K562 (cell line): ENCODE data around the gene SAMM50. TPM values are rescaled to one million over a fixed set of nuclear protein-coding genes. Genes with fewer than 3 reads are reported as not detected.
A peak's percentile ranks its signal among the peaks of the same experiment; 100 is the strongest.

ENCODE experiments used
- FOXK1 ChIP-seq: sonication (generic); formaldehyde crosslinking; IDR thresholded peaks from 2 replicates; pipeline ENCODE4 v1.8.0; 2022; ENCODE audit warnings: missing genetic modification reagents, mild to moderate bottlenecking, borderline replicate concordance
- KDM1A ChIP-seq, 2 experiments: fragments of 450-650 bp; IDR thresholded peaks; 2 replicates each; pipeline ENCODE4 v1.6.1; 2016; ENCODE audit warnings: mild to moderate bottlenecking in 2 of 2
- KLF10 ChIP-seq: fragments of 250-450 bp; sonication (Bioruptor Pico); IDR thresholded peaks from 2 replicates; pipeline ENCODE4 v1.6.1; 2021; ENCODE audit warnings: matching md5 sums
- MTA3 ChIP-seq: fragments of 450-650 bp; formaldehyde crosslinking; IDR thresholded peaks from 2 replicates; pipeline ENCODE4 v1.6.1; 2017; ENCODE audit warnings: mild to moderate bottlenecking, borderline replicate concordance
- MTF1 ChIP-seq: fragments of 250-450 bp; sonication (Bioruptor Pico); IDR thresholded peaks from 2 replicates; pipeline ENCODE4 v1.9.0; 2021; ENCODE audit warnings: moderate library complexity, mild to moderate bottlenecking, inconsistent platforms, borderline replicate concordance
- MXI1 ChIP-seq: IDR thresholded peaks from 2 replicates; pipeline ENCODE4 v1.6.1; 2011; ENCODE audit warnings: low read depth, mild to moderate bottlenecking, improper control_type of control experiment, low read length
- OTX1 ChIP-seq: fragments of 450-650 bp; formaldehyde crosslinking; IDR thresholded peaks from 2 replicates; pipeline ENCODE4 v1.4.0; 2022; ENCODE audit warnings: mild to moderate bottlenecking
- PHF20 ChIP-seq: fragments of 450-650 bp; IDR thresholded peaks from 2 replicates; pipeline ENCODE4 v1.6.1; 2018; ENCODE audit not compliant: partially characterized antibody
- PHTF2 ChIP-seq: fragments of 250-450 bp; sonication (Bioruptor Pico); IDR thresholded peaks from 2 replicates; pipeline ENCODE4 v1.5.0; 2021; ENCODE audit warnings: mild to moderate bottlenecking
- RB1 ChIP-seq: fragments of 450-650 bp; IDR thresholded peaks from 2 replicates; pipeline ENCODE4 v1.6.1; 2017; ENCODE audit warnings: low read depth, mild to moderate bottlenecking
- SIX5 ChIP-seq, 2 experiments: IDR thresholded peaks; 2 replicates each; pipeline ENCODE4 v1.6.1; 2011; ENCODE audit warnings: low read length in 2 of 2, borderline replicate concordance in 1 of 2, low read depth in 1 of 2, mild to moderate bottlenecking in 1 of 2, moderate library complexity in 1 of 2; ENCODE audit not compliant: insufficient read depth in 1 of 2
- ZNF436 ChIP-seq: fragments of 250-450, 450-650 bp; sonication (Bioruptor Pico); formaldehyde crosslinking; IDR thresholded peaks from 2 replicates; pipeline ENCODE4 v1.7.0; 2020; ENCODE audit warnings: mild to moderate bottlenecking
- ZNF79 ChIP-seq: fragments of 250-450 bp; sonication (Bioruptor Pico); IDR thresholded peaks from 2 replicates; pipeline ENCODE4 v1.4.0; 2020; ENCODE audit warnings: low read depth, mild to moderate bottlenecking, moderate library complexity
- polyA plus RNA-seq, 8 experiments: library from polyadenylated mRNA; depleted of rRNA in 4 of 8; stranded (reverse) in 5 of 8; unstranded in 3 of 8; fragments of >200 nt; fragmentation: Nextera tagmentation in 2 of 8; fragmentation: Illumina TruSeq in 1 of 8; extraction: Ambion mirVana in 2 of 8; extraction: Trizol in 1 of 8; gene quantifications; 2 replicates each; pipeline versions ENCODE4 v1.2.1 to v1.2.3, GENCODE V29; 2011 to 2014; ENCODE audit warnings: inconsistent platforms in 1 of 8, missing spikeins in 1 of 8
- total RNA-seq, 7 experiments: library from RNA; depleted of rRNA in 6 of 7; stranded (reverse); fragments of >200 nt in 6 of 7; fragmentation: Illumina TruSeq in 2 of 7; extraction: Trizol in 2 of 7; gene quantifications; 2 replicates each; pipeline versions ENCODE4 v1.2.1 to v1.2.3, GENCODE V29; 2011 to 2021; ENCODE audit warnings: low replicate concordance in 1 of 7
- TF ChIP-seq, protein P1 (sequence below), 2 experiments: fragments of 450-650 bp in 1 of 2; sonication (generic) in 1 of 2; formaldehyde crosslinking in 1 of 2; IDR thresholded peaks; 2 replicates each; pipeline versions ENCODE4 v1.7.1 to v1.9.0; 2016 to 2022; ENCODE audit warnings: inconsistent platforms in 1 of 2, mild to moderate bottlenecking in 1 of 2, missing genetic modification reagents in 1 of 2
- TF ChIP-seq, protein P2 (sequence below), 2 experiments: fragments of 200-800 bp in 1 of 2; sonication (Bioruptor generic) in 1 of 2; sonication (generic) in 1 of 2; formaldehyde crosslinking in 1 of 2; IDR thresholded peaks in 1 of 2; conservative IDR thresholded peaks in 1 of 2; 2 replicates each; pipeline versions ENCODE4 v1.5.0 to v1.6.1; 2016 to 2020; ENCODE audit warnings: missing compliant biosample characterization in 1 of 2, missing genetic modification characterization in 1 of 2, missing genetic modification reagents in 1 of 2
- TF ChIP-seq, protein P3 (sequence below): fragments of 250-450 bp; sonication (Bioruptor Pico); IDR thresholded peaks from 2 replicates; pipeline ENCODE4 v1.5.0; 2021

Gene SAMM50
- total and polyA plus RNA-seq, 9 of the 15 experiments (the other 6 are each of a cell fraction or from before 2014, with no cell fraction given) = 14.6 to 49.3 (median 38.1) TPM

DNA sequence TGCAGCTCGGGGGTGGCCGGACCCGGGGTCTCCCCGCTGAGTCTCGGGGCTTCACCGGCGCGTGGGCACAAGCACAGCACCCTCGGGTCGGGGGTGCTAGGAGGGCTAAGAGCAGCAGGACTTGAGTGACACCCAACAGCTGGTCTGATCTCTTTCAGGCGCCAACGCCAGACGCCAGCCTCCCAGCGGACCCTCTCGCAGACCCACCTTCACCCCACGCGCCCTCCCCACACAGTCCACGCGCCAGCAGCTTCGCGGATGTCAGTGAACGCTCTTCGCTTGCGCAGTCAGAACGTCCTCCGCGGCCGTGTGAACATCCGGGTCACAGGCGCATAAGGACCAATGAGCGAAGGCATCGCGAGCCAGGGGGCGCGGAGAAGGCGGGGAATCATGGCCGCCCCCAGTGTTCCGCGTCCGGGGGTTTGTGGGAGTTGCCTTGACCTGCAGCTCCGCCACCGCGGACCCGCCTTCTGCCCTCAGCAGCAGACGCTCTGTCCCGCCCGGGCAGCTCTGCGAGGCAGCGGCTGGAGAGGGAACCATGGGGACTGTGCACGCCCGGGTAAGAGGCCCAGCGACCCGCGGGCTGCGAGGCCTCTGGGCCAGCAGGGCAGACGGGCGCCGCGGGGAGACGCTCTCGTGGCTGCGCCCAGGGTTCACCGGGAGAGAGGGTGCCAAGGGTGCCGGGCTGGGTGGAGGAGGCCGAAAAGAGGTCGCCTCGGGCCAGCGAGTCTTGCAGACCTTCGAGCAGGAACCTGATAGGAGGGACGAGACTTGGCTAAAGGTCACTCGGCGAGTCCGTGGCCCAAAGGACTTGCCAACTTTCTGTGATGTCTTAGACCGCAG, at the start of gene SAMM50 (continued):
- TF ChIP-seq, protein P1, sequence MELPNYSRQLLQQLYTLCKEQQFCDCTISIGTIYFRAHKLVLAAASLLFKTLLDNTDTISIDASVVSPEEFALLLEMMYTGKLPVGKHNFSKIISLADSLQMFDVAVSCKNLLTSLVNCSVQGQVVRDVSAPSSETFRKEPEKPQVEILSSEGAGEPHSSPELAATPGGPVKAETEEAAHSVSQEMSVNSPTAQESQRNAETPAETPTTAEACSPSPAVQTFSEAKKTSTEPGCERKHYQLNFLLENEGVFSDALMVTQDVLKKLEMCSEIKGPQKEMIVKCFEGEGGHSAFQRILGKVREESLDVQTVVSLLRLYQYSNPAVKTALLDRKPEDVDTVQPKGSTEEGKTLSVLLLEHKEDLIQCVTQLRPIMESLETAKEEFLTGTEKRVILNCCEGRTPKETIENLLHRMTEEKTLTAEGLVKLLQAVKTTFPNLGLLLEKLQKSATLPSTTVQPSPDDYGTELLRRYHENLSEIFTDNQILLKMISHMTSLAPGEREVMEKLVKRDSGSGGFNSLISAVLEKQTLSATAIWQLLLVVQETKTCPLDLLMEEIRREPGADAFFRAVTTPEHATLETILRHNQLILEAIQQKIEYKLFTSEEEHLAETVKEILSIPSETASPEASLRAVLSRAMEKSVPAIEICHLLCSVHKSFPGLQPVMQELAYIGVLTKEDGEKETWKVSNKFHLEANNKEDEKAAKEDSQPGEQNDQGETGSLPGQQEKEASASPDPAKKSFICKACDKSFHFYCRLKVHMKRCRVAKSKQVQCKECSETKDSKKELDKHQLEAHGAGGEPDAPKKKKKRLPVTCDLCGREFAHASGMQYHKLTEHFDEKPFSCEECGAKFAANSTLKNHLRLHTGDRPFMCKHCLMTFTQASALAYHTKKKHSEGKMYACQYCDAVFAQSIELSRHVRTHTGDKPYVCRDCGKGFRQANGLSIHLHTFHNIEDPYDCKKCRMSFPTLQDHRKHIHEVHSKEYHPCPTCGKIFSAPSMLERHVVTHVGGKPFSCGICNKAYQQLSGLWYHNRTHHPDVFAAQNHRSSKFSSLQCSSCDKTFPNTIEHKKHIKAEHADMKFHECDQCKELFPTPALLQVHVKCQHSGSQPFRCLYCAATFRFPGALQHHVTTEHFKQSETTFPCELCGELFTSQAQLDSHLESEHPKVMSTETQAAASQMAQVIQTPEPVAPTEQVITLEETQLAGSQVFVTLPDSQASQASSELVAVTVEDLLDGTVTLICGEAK (IDR thresholded peaks at IDR 0.05) = peak; percentile 90
- TF ChIP-seq, protein P1 (CRISPR knock-in tag; IDR thresholded peaks at IDR 0.05) = no peak
- TF ChIP-seq KLF10 (CRISPR knock-in tag) (no peak), MTF1 (CRISPR knock-in tag) (no peak), ZNF436 (CRISPR knock-in tag) (no peak), KDM1A (IDR thresholded peaks at IDR 0.05) (no peak), FOXK1 (CRISPR knock-in tag) (no peak), RB1 (peak; percentile 38), SIX5 (IDR thresholded peaks at IDR 0.05; ENCODE audit: borderline replicate concordance in 1 of 2, insufficient read depth in 1 of 2, low read depth in 1 of 2, low read length in 2 of 2) (no peak), PHTF2 (CRISPR knock-in tag) (no peak), ZNF79 (CRISPR knock-in tag) (no peak), MTA3 (no peak; the same call in none of the 2 replicates), MXI1 (no peak), OTX1 (CRISPR knock-in tag) (no peak), PHF20 (peak; percentile 93)
- TF ChIP-seq, protein P2, sequence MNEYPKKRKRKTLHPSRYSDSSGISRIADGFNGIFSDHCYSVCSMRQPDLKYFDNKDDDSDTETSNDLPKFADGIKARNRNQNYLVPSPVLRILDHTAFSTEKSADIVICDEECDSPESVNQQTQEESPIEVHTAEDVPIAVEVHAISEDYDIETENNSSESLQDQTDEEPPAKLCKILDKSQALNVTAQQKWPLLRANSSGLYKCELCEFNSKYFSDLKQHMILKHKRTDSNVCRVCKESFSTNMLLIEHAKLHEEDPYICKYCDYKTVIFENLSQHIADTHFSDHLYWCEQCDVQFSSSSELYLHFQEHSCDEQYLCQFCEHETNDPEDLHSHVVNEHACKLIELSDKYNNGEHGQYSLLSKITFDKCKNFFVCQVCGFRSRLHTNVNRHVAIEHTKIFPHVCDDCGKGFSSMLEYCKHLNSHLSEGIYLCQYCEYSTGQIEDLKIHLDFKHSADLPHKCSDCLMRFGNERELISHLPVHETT (CRISPR knock-in tag; conservative IDR thresholded peaks at IDR 0.05 in 1 of 2, IDR thresholded peaks at IDR 0.05 in 1 of 2) = no peak
- TF ChIP-seq, protein P3, sequence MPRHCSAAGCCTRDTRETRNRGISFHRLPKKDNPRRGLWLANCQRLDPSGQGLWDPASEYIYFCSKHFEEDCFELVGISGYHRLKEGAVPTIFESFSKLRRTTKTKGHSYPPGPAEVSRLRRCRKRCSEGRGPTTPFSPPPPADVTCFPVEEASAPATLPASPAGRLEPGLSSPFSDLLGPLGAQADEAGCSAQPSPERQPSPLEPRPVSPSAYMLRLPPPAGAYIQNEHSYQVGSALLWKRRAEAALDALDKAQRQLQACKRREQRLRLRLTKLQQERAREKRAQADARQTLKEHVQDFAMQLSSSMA = no peak
